K562 (cell line): ENCODE data around the gene ATXN7. TPM values are rescaled to one million over a fixed set of nuclear protein-coding genes. Genes with fewer than 3 reads are reported as not detected.
A peak's percentile ranks its signal among the peaks of the same experiment; 100 is the strongest.

Experiments used
- ATAC-seq: fragments of 200-7000 bp; cut with Tn5 transposase; 3 replicates; pipeline ENCODE4 v1.9.1; 2020; ENCODE audit warnings: moderate library complexity
- BruUV-seq: library from RNA; stranded (reverse); fragments of 400-500 nt; replicated peaks from 2 replicates; lab custom pipeline; 2021; lab: Mats Ljungman, UMichigan
- CTCF ChIA-PET: fragments of 300-600 bp; formaldehyde crosslinking; extraction: SDS; loops from one replicate; lab custom pipeline; 2021; ENCODE audit warnings: low intra/inter-chr PET ratio; lab: Yijun Ruan, JAX
- POLR2A ChIA-PET: fragments of 300-600, 350-650 bp; sonication (Branson Sonifier 250); formaldehyde crosslinking; extraction: SDS; loops from one replicate; lab custom pipeline; 2021; ENCODE audit warnings: antibody characterized with exemption, inconsistent platforms; lab: Yijun Ruan, JAX
- DNase-seq, 4 experiments: peaks; one replicate each; pipeline versions ENCODE4 v3.0.0 to v3.0.0-alpha.2; 2011 to 2018; ENCODE audit warnings: low spot score in 3 of 4, mixed read lengths in 3 of 4; ENCODE audit errors: extremely low read depth in 1 of 4
- FAIRE-seq: peaks from 2 replicates; lab custom pipeline; 2011; peaks lifted over from hg19 to GRCh38; lab: Jason Lieb, UNC
- H2AFZ ChIP-seq: 2 replicates; pipeline ENCODE4 v1.6.0; 2011; ENCODE audit warnings: low read depth, low read length, control low read depth, inconsistent platforms
- H3K27ac ChIP-seq: fragments of 200-600 bp; 3 replicates; pipeline ENCODE4 v1.8.0; 2011; ENCODE audit warnings: low read depth, mild to moderate bottlenecking, control low read depth, inconsistent platforms, low read length, moderate library complexity, mixed read lengths; ENCODE audit errors: extremely low read depth
- H3K27me3 ChIP-seq, 2 experiments: fragments of 300-600 bp in 1 of 2; 2 replicates in 1 of 2; 3 replicates in 1 of 2; pipeline versions ENCODE4 v1.6.0 to v1.8.0; 2011; ENCODE audit warnings: inconsistent platforms in 2 of 2, low read length in 2 of 2, mild to moderate bottlenecking in 1 of 2, mixed read lengths in 1 of 2, moderate library complexity in 1 of 2; ENCODE audit not compliant: control insufficient read depth in 2 of 2, insufficient read depth in 2 of 2
- H3K36me3 ChIP-seq: fragments of 300-600 bp; 3 replicates; pipeline ENCODE4 v1.8.0; 2011; ENCODE audit warnings: mild to moderate bottlenecking, low read length, inconsistent platforms; ENCODE audit not compliant: control insufficient read depth, insufficient read depth
- H3K4me1 ChIP-seq, 2 experiments: fragments of 200-600 bp in 1 of 2; replicated peaks in 1 of 2; 2 replicates in 1 of 2; 3 replicates in 1 of 2; pipeline versions ENCODE4 v1.5.1 to v1.8.0; 2011; ENCODE audit warnings: inconsistent platforms in 2 of 2, low read length in 2 of 2, mild to moderate bottlenecking in 1 of 2, mixed read lengths in 1 of 2, moderate library complexity in 1 of 2; ENCODE audit not compliant: control insufficient read depth in 2 of 2, insufficient read depth in 2 of 2
- H3K4me2 ChIP-seq: 2 replicates; pipeline ENCODE4 v1.6.1; 2011; ENCODE audit warnings: low read length, control low read depth, inconsistent platforms, mixed read lengths; ENCODE audit not compliant: insufficient read depth
- H3K4me3 ChIP-seq: fragments of 200-600 bp; sonication (generic), shearing (Covaris generic); 2 replicates; pipeline ENCODE4 v1.5.1; 2016; ENCODE audit warnings: control low read depth, inconsistent platforms
- H3K79me2 ChIP-seq: fragments of 200-600 bp; 3 replicates; pipeline ENCODE4 v1.8.0; 2011; ENCODE audit warnings: low read length, inconsistent platforms; ENCODE audit not compliant: control insufficient read depth, insufficient read depth
- H3K9ac ChIP-seq, 2 experiments: 2 replicates each; pipeline versions ENCODE4 v1.6.0 to v1.6.1; 2011; ENCODE audit warnings: low read depth in 2 of 2, low read length in 2 of 2, control low read depth in 1 of 2, inconsistent platforms in 1 of 2, mild to moderate bottlenecking in 1 of 2, mixed read lengths in 1 of 2; ENCODE audit not compliant: insufficient read depth in 1 of 2
- H3K9me1 ChIP-seq: one replicate; pipeline ENCODE4 v1.6.0; 2011; ENCODE audit warnings: inconsistent platforms, mild to moderate bottlenecking, low read length, moderate library complexity; ENCODE audit not compliant: control insufficient read depth, insufficient read depth
- H3K9me3 ChIP-seq: replicated peaks from 2 replicates; pipeline ENCODE4 v1.5.1; 2011; ENCODE audit warnings: low read depth, low read length, inconsistent platforms; ENCODE audit not compliant: control insufficient read depth, insufficient read depth
- H4K20me1 ChIP-seq: replicated peaks from 2 replicates; pipeline ENCODE4 v1.6.1; 2011; ENCODE audit warnings: low read length, inconsistent platforms, mixed read lengths; ENCODE audit not compliant: control insufficient read depth, insufficient read depth
- DPF2 ChIP-seq: fragments of 450-650 bp; IDR thresholded peaks from 2 replicates; pipeline ENCODE4 v1.6.1; 2016
- WGBS: fragments of 100-300 bp; shearing (Covaris generic); methylation state at CpG from one replicate; pipeline ENCODE4 v1.1.6; 2016; ENCODE audit warnings: low coverage, mixed read lengths; ENCODE audit not compliant: insufficient coverage; ENCODE audit errors: missing lambda C conversion rate; 5-methylcytosine and 5-hydroxymethylcytosine counted together
- in situ Hi-C: fragments of 300-500 bp; cut with MboI; formaldehyde crosslinking; loops from 4 replicates; pipeline ENCODE4 v1.15.0; 2018; ENCODE audit warnings: inconsistent platforms, mixed read lengths
- intact Hi-C: fragments of 100-400 bp; cut with micrococcal nuclease; formaldehyde crosslinking; loops from 2 replicates; pipeline ENCODE4 v1.14.2; 2022
- polyA plus RNA-seq, 8 experiments: library from polyadenylated mRNA; depleted of rRNA in 4 of 8; stranded (reverse) in 5 of 8; unstranded in 3 of 8; fragments of >200 nt; fragmentation: Nextera tagmentation in 2 of 8; fragmentation: Illumina TruSeq in 1 of 8; extraction: Ambion mirVana in 2 of 8; extraction: Trizol in 1 of 8; gene quantifications; 2 replicates each; pipeline versions ENCODE4 v1.2.1 to v1.2.3, GENCODE V29; 2011 to 2014; ENCODE audit warnings: inconsistent platforms in 1 of 8, missing spikeins in 1 of 8
- total RNA-seq, 7 experiments: library from RNA; depleted of rRNA in 6 of 7; stranded (reverse); fragments of >200 nt in 6 of 7; fragmentation: Illumina TruSeq in 2 of 7; extraction: Trizol in 2 of 7; gene quantifications; 2 replicates each; pipeline versions ENCODE4 v1.2.1 to v1.2.3, GENCODE V29; 2011 to 2021; ENCODE audit warnings: low replicate concordance in 1 of 7
- TF ChIP-seq, protein P1 (sequence below), 3 experiments: fragments of 200-800 bp in 1 of 3; fragments of 250-450 bp in 1 of 3; fragments of 450-650 bp in 1 of 3; sonication (Bioruptor Pico) in 1 of 3; sonication (Bioruptor generic) in 1 of 3; formaldehyde crosslinking in 1 of 3; IDR thresholded peaks; 2 replicates each; pipeline versions ENCODE4 v1.6.1 to v1.8.0; 2016 to 2022; ENCODE audit warnings: mild to moderate bottlenecking in 2 of 3, missing genetic modification characterization in 2 of 3, missing compliant biosample characterization in 1 of 3, moderate library complexity in 1 of 3

ATXN7 gene
- total and polyA plus RNA-seq, 9 of the 15 experiments (the other 6 are each of a cell fraction or from before 2014, with no cell fraction given): 0.41 to 9.2 (median 6.7) TPM

DNA sequence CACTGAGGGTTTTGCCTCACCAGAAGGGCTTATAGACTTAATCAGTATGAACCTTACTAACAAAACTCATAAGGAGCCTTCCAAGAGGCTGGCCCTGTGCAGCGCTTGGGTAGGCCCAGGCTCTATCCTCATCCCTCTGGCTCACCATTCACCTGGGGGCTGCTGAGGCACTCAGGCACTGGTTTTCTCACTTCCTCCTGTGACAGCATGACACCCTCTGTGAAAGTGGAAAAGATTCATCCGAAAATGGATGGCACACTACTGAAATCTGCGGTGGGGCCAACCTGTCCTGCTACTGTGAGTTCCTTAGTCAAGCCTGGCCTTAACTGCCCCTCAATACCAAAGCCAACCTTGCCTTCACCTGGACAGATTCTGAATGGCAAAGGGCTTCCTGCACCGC lies 118.3 kb downstream of the ATXN7 start:
- DNase-seq: no peak

More for the DNA sequence above, 118.3 kb downstream of the ATXN7 start:
- intact Hi-C loops (no loop called here), in situ Hi-C loops (no loop called here)
- ATAC-seq (no peak), FAIRE-seq (no peak)
- peaks cover 61% of the 10 kb centered on the region; the same call in 2 of the 3 replicates for H3K36me3 ChIP-seq
- no peak overlapping the region for H3K4me3 ChIP-seq
- H2AFZ ChIP-seq: no peak overlapping the region
- CTCF ChIA-PET: no interaction called here
- POLR2A ChIA-PET: no interaction called here
- 100% methylated on average over 1 of the region's 4 CpGs for WGBS
- no peaks in the 10 kb centered on the region for H3K9me1 ChIP-seq
- no peak overlapping the region for H3K4me2 ChIP-seq
- no peak overlapping the region for H3K27ac ChIP-seq
- TF ChIP-seq, protein P1, sequence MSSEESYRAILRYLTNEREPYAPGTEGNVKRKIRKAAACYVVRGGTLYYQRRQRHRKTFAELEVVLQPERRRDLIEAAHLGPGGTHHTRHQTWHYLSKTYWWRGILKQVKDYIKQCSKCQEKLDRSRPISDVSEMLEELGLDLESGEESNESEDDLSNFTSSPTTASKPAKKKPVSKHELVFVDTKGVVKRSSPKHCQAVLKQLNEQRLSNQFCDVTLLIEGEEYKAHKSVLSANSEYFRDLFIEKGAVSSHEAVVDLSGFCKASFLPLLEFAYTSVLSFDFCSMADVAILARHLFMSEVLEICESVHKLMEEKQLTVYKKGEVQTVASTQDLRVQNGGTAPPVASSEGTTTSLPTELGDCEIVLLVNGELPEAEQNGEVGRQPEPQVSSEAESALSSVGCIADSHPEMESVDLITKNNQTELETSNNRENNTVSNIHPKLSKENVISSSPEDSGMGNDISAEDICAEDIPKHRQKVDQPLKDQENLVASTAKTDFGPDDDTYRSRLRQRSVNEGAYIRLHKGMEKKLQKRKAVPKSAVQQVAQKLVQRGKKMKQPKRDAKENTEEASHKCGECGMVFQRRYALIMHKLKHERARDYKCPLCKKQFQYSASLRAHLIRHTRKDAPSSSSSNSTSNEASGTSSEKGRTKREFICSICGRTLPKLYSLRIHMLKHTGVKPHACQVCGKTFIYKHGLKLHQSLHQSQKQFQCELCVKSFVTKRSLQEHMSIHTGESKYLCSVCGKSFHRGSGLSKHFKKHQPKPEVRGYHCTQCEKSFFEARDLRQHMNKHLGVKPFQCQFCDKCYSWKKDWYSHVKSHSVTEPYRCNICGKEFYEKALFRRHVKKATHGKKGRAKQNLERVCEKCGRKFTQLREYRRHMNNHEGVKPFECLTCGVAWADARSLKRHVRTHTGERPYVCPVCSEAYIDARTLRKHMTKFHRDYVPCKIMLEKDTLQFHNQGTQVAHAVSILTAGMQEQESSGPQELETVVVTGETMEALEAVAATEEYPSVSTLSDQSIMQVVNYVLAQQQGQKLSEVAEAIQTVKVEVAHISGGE (CRISPR knock-in tag; IDR thresholded peaks at IDR 0.05): peak in 1 of 3 experiments; percentile 24; a peak in 1 of 6 replicates
- TF ChIP-seq DPF2: no peak
- no peak overlapping the region for H3K9ac ChIP-seq
- no peaks in the 10 kb centered on the region for H3K4me1 ChIP-seq
- no TSS peak for BruUV-seq
- no peaks in the 10 kb centered on the region for H4K20me1 ChIP-seq
- H3K79me2 ChIP-seq: 0 out of 3 replicates have a peak, but pooled peaks cover 3% of the 10 kb centered on the region
- no peaks in the 10 kb centered on the region for H3K9me3 ChIP-seq
- no peaks in the 10 kb centered on the region for H3K27me3 ChIP-seq
